ENCODE results near the gene C22orf15.

The C22orf15 gene

GRCh38 chr22:23750714-23751440 is 11.9 kb upstream of the C22orf15 start, which contains the start of gene ZNF70:
Gene ZNF70 (minus strand): TSS chr22:23751112. CDS start chr22:23745140, 5,972 bp downstream.
- DNase-seq (ENCODE audit: low spot score) = peak; percentile 94

DNA sequence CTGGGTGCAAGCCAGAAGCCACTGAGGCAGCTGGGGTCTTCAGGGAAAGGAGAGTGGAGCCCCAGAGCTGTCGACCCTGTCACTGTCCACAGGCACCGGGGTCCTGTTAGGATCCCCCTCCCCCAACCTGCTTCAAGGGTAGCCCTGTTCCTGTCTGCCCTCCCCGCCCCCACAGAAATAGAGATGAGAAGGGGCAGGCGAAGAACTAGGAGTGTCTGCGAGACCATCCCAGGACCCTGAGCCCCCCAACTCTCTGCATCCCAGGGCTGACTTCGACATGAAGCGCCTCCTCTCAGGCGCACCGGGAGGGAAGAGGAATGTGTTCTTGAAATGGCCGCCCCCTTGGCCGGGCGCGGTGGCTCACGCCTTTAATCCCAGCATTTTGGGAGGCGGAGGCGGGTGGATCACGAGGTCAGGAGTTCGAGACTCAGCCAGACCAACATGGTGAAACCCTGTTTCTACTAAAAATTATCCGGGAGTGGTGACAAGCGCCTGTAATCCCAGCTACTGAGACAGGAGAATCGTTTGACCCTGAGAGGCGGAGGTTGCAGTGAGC is 11.3 kb upstream of the C22orf15 start:
- DNase-seq (ENCODE audit: low spot score) = no peak

DNA sequence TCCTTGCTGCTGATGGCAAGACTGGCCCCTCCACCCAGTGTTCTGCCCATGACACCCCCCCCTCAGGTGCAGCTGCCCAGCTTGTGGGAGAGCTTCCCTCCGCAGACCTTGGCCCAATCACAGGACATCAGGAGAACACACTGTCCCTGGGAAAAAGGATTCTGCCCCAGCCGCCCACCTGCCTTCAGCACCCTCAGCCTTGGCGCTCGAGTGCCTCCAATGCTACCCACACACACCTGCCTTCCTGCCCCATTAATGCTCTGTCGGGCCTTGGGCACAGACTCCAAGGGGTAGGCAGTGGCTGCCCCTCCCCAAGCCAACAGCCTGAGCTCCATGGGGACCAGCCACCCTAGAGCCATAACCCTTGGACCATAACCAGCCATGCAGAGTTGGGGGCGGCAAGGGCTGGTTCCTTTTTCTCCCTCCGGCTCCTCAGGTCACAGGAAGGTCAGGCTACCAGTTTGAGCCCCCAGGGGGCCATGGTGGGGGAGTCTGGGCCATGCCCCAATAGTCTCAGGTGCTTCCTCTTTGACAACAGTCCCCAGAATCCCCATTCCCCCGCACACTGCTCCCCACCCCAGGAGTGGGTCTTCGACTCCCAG is 10.6 kb upstream of the C22orf15 start:
- no peak for DNase-seq (ENCODE audit: low spot score)

DNA sequence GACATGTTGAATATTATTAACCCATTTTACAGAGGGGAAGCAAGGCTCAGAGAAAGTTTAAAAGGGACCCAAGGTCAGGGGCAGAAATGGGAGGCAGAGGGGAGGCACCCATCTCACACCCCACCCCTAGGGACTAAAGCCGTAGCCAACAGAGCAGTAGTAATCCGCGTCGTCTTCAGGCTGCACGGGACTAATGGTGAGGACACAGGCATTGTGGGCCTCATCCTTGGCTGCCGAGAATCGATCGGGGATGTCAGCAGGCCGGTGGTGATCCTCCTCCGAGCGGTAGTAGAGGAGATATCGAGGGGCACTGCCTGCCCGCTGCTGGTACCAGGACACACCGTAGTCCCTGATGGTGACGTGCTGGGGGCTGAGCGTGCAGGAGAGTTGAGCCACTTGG is 10.0 kb upstream of the C22orf15 start:
- no peak for DNase-seq (ENCODE audit: low spot score)

- no peak for DNase-seq (ENCODE audit: low spot score)
These were observed 9.4 kb upstream of the C22orf15 start for GRCh38 chr22:23753385-23753784.

- DNase-seq (ENCODE audit: low spot score) = no peak
These were observed 8.4 kb upstream of the C22orf15 start, which contains the start of gene VPREB3 for GRCh38 chr22:23754220-23754919. Gene VPREB3 (minus strand): TSS chr22:23754425. CDS start chr22:23754363, 62 bp downstream.

GRCh38 chr22:23754980-23755636 is 7.7 kb upstream of the C22orf15 start:
- no peak for DNase-seq (ENCODE audit: low spot score)

DNA sequence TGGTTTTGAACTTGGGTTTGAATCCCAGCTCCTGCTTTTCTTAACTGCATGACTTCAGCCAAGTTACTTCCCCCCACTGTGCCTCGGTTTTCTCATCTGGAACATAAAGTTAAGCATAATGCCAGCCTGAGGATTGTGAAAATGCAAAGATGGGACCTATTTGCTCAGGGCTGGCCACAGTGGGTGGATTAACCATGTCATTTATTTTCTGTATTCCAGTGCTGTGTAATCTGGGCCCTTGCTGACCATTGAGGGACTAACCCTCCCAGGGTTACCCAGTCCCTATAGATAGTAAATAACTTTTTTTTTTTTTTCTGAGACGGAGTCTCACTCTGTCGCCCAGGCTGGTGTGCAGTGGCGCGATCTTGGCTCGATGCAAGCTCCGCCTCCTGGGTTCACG is 7.1 kb upstream of the C22orf15 start:
- DNase-seq (ENCODE audit: low spot score) = no peak

- DNase-seq (ENCODE audit: low spot score) = no peak
These were observed 5.9 kb upstream of the C22orf15 start for GRCh38 chr22:23756891-23757290.

- DNase-seq (ENCODE audit: low spot score) = no peak
These were observed 3.2 kb upstream of the C22orf15 start for GRCh38 chr22:23759566-23759965.

DNA sequence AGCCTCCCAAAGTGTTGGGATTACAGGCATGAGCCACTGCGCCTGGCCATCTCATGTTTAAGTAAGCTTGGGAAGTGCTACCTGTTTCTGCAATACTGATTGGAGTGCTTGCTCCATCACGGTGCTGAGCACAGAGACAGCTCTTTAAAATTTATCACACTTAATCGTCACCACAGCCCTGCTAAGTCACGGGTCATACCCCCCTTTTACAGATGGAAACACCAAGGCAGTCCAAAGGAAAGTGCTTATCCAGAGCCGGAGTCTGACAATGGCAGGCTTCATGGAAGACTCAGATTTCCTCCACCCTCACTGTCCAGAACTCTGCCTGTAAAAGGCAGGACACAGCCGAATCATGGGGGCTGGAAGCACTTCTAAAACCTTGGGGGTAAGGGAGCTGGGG is 2.7 kb upstream of the C22orf15 start:
- no peak for DNase-seq (ENCODE audit: low spot score)

DNA sequence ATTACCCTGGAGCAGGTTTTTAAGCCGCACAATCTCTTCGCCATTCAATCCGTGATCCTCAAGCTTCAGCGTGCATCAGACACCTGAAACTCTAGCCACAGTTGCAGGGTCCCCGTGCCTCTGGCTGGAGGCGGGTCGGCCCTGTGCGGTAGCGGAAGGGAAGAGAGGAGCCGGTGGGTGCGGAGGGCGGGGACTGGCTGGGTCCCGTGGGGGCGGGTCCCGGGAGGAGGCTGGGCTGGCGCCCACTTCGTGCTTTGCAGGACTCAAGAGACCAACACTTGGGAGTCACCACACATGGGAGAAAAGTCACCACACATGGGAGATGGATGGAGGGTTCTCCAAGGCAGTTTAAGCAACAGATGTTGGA is 772 bp downstream of the C22orf15 start:
- no peak for DNase-seq (ENCODE audit: low spot score)

- no peak for DNase-seq (ENCODE audit: low spot score)
These were observed 1.2 kb downstream of the C22orf15 start for GRCh38 chr22:23763954-23764353.

GRCh38 chr22:23764899-23765881 is 2.4 kb downstream of the C22orf15 start:
- DNase-seq (ENCODE audit: low spot score) = no peak

- no peak for DNase-seq (ENCODE audit: low spot score)
These were observed 4.5 kb downstream of the C22orf15 start for GRCh38 chr22:23767303-23767672.

DNA sequence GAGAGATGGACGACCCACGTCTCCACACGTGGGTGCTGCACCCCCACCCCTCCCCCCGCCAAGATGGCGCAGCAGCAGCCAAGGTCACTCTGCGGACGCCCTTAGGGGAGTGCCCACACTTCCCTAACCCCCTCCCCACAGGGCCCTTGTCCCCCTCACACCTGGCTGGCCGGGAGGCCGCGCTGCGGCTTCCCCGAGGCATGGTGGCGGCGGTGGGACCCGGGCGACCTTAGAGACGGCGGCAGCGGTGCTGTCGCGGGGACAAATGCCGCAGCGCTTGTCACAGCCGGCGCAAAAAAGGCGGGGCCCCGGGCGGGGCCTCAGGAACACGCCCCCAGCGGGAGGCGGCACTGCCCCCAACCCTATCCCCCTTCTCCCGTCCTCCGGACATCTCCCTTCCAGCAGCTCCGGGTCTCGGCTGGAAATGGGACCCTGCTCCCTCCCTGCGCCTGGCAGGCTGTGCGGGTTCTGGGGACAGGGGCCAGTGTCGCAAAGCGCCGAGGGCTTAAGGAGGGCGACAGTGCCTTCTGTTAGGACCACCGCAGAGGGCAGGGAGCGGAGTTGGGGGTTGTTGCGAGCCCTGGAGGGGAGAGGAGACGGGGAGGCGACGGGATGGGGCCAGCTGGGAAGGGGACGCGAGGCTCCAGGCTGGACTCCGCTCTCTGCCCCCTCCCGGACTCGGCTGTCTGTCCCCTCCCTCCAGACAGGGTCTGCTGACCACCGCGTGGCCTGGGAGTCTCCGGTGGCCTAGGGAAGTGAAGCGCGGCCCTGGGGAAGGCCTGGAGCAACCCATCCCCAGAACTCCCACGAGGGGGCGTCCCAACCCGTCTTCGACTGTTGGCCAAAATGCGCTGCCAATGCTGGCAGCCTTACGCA is 5.1 kb downstream of the C22orf15 start, which contains the start of gene CHCHD10:
Gene CHCHD10 (minus strand): TSS at position 300 of the 876 bp plus-strand sequence. CDS start 98 bp downstream, at position 202.
- peak; percentile 91 for DNase-seq (ENCODE audit: low spot score)

DNA sequence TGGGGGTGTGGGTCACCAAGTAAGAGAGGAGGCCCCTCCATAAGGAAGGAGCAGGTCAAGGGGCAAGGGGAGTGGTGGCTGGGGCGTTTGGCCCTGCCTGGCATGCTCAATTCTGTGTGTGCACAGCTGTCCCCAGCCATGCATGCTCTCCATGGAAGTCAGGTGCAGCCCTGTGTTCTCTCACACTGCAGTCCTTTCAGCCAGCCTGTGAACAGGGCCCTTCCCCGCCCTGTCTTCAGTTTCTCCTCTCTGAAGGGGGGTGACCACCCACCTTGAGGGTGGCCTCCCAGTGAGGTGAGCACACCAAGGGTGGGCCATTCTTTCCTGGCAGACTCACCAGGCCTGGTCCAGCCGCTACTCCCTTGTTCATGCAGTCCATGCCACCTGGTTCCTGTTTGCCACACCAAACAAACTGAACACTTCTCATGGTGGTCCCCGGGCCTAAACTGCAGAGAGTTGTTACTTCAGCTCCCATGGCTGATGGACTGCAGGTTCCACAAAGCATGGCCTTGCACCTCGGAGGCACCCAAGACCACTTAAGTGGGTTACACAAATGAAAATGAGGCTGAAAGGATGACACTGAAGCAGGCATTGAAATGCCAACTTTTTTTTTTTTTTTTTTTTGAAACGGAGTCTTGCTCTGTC is 6.7 kb downstream of the C22orf15 start:
- DNase-seq (ENCODE audit: low spot score) = no peak

GRCh38 chr22:23772315-23772648 is 9.5 kb downstream of the C22orf15 start:
- DNase-seq (ENCODE audit: low spot score) = no peak

- DNase-seq (ENCODE audit: low spot score) = peak; percentile 82
These were observed 10.1 kb downstream of the C22orf15 start, which contains the start of gene MMP11 for GRCh38 chr22:23772649-23773473. Gene MMP11 (plus strand): TSS chr22:23772849. CDS start chr22:23772871, 22 bp downstream.

Measured in AG08396 (cell line).